ENCODE measurements around the gene C5orf34. TPM values are rescaled to one million over a fixed set of nuclear protein-coding genes. Genes with fewer than 3 reads are reported as not detected.

C5orf34 gene
- total RNA-seq, result 10 to 100 TPM in 1 of 3 donors, 1 to 10 TPM in 2; 1.8 to 12.9 (median 3.3) TPM

GRCh38 chr5:43514816-43515677 lies at the start of gene C5orf34:
Gene C5orf34, minus strand, starts transcription at chr5:43515148. Its CDS starts 5,809 bp downstream, at chr5:43509339.
- peak; percentile 41 for TF ChIP-seq POLR2A (IDR thresholded peaks at IDR 0.05)
- no peak for TF ChIP-seq CTCF (IDR thresholded peaks at IDR 0.05)
- peak; percentile 54 to 83 (median 74) for TF ChIP-seq POLR2AphosphoS5 (IDR thresholded peaks at IDR 0.05)
- DNase-seq (ENCODE audit: low spot score in 2 of 2), result peak; percentile 95
- Histone ChIP-seq H3K4me1 (no peaks in the 10 kb centered on the region), H3K27me3 (no peaks in the 10 kb centered on the region), H3K4me3 (peak within 1 kb of the TSS; percentile 53 to 73 (median 65)), H3K36me3 (no peaks in the 10 kb centered on the region), H3K9me3 (no peaks in the 10 kb centered on the region), H3K27ac (peak within 1 kb of the TSS; percentile 63 to 86)
- intact Hi-C loops (cut with DNase I; ENCODE audit: low total_unique reads), result no loop called here

GRCh38 chr5:43564289-43564850 lies 49.4 kb upstream of the C5orf34 start:
- no peaks in the 10 kb centered on the region for H3K36me3 ChIP-seq
- H3K4me1 ChIP-seq, result no peaks in the 10 kb centered on the region
- H3K4me3 ChIP-seq, result no peak overlapping the region
- no peak for TF ChIP-seq POLR2AphosphoS5 (IDR thresholded peaks at IDR 0.05)
- no peak for TF ChIP-seq CTCF (IDR thresholded peaks at IDR 0.05)
- TF ChIP-seq POLR2A (IDR thresholded peaks at IDR 0.05), result no peak
- no peak overlapping the region for H3K27ac ChIP-seq
- H3K9me3 ChIP-seq, result no peaks in the 10 kb centered on the region
- DNase-seq (ENCODE audit: low spot score in 2 of 2), result no peak
- intact Hi-C loops (cut with DNase I; ENCODE audit: low total_unique reads), result no loop called here
- no peaks in the 10 kb centered on the region for H3K27me3 ChIP-seq

- no peak for DNase-seq (ENCODE audit: low spot score in 2 of 2)
- Histone ChIP-seq H3K36me3 (no peaks in the 10 kb centered on the region), H3K9me3 (no peaks in the 10 kb centered on the region), H3K27ac (no peak overlapping the region), H3K4me1 (no peaks in the 10 kb centered on the region), H3K4me3 (no peak overlapping the region), H3K27me3 (no peaks in the 10 kb centered on the region)
- intact Hi-C loops (cut with DNase I; ENCODE audit: low total_unique reads), result no loop called here
- TF ChIP-seq CTCF (IDR thresholded peaks at IDR 0.05), result no peak
- TF ChIP-seq POLR2AphosphoS5 (IDR thresholded peaks at IDR 0.05), result no peak
- no peak for TF ChIP-seq POLR2A (IDR thresholded peaks at IDR 0.05)
Observed at GRCh38 chr5:43563321-43563720, 48.4 kb upstream of the C5orf34 start.

GRCh38 chr5:43561356-43561755 lies 46.4 kb upstream of the C5orf34 start:
- Histone ChIP-seq H3K9me3 (no peaks in the 10 kb centered on the region), H3K4me3 (no peak overlapping the region), H3K4me1 (no peaks in the 10 kb centered on the region), H3K27me3 (no peaks in the 10 kb centered on the region), H3K36me3 (no peaks in the 10 kb centered on the region), H3K27ac (no peak overlapping the region)
- TF ChIP-seq POLR2A (IDR thresholded peaks at IDR 0.05) (no peak), CTCF (IDR thresholded peaks at IDR 0.05) (no peak), POLR2AphosphoS5 (IDR thresholded peaks at IDR 0.05) (no peak)
- intact Hi-C loops (cut with DNase I; ENCODE audit: low total_unique reads), result no loop called here
- no peak for DNase-seq (ENCODE audit: low spot score in 2 of 2)

- DNase-seq (ENCODE audit: low spot score in 2 of 2), result no peak
- Histone ChIP-seq H3K4me1 (peaks cover 0 to 2% of the 10 kb centered on the region in 2 donors), H3K36me3 (no peaks in the 10 kb centered on the region), H3K27me3 (no peaks in the 10 kb centered on the region), H3K9me3 (no peaks in the 10 kb centered on the region), H3K27ac (no peak overlapping the region), H3K4me3 (no peak overlapping the region)
- intact Hi-C loops (cut with DNase I; ENCODE audit: low total_unique reads), result no loop called here
- TF ChIP-seq POLR2A (IDR thresholded peaks at IDR 0.05), result no peak
- TF ChIP-seq CTCF (IDR thresholded peaks at IDR 0.05), result no peak
- no peak for TF ChIP-seq POLR2AphosphoS5 (IDR thresholded peaks at IDR 0.05)
Observed at GRCh38 chr5:43560128-43560527, 45.2 kb upstream of the C5orf34 start.
